Ramos (cell line): Measurements from ENCODE around the gene SORT1.

Experiments used
- in situ Hi-C: fragments of 300-500 bp; cut with MboI; formaldehyde crosslinking; loops from one replicate; pipeline ENCODE4 v1.14.3; 2022; ENCODE audit warnings: low sequenced_read_pairs; ENCODE audit not compliant: unreplicated experiment

SORT1 gene

DNA sequence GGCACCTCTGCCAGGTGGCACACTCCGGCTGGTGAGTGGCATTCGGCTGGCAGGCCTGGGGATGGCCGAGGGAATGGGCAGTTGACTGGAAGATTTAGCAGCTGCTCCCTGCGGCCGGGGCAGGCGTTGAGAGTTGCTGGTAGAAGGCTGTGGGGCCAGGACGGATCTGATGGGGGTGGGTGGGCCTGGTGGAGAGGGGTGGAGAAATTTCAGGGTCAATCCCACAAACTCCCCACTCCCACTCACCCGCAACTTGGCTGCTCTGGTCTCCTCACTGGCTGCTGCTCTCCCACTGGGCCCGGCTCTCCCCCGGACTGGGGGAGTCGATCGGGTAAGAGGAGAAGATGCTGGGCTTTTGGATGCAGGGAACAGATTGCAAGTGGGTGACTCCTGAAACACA, 116.9 kb downstream of the SORT1 start:
- in situ Hi-C loops: no loop called here

DNA sequence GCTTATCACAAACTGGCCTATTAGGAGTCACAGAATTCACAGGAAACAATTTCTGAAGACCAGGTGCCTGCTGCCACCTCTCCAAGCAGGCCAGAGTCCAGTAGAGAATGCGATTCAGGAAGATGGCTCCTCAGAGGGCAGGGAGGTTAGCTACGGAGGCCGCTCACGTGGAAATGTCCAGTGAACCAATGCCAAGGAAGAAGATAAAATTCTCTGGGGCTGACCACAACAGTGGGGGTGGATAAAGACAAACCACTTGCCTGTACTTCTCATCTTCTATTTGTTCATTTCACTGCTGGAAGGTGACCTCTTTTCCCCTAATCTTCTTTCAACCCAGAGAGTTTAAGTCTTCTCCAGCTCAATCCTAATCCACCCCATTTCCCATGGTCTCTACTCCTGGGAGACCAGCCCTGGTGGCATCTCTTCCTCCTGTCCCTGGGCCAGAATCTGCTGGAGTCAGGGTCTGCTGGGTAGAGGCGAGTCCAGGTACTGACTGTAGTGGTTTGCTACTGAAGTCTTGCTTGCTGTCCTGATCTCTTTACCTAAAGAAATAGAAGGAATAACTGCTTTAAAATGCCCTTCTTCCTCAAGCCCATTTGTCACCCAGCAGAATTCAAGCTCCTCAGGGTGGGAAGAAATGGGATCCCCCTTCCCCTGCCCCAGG, 118.0 kb downstream of the SORT1 start:
- in situ Hi-C loops: no loop called here

DNA sequence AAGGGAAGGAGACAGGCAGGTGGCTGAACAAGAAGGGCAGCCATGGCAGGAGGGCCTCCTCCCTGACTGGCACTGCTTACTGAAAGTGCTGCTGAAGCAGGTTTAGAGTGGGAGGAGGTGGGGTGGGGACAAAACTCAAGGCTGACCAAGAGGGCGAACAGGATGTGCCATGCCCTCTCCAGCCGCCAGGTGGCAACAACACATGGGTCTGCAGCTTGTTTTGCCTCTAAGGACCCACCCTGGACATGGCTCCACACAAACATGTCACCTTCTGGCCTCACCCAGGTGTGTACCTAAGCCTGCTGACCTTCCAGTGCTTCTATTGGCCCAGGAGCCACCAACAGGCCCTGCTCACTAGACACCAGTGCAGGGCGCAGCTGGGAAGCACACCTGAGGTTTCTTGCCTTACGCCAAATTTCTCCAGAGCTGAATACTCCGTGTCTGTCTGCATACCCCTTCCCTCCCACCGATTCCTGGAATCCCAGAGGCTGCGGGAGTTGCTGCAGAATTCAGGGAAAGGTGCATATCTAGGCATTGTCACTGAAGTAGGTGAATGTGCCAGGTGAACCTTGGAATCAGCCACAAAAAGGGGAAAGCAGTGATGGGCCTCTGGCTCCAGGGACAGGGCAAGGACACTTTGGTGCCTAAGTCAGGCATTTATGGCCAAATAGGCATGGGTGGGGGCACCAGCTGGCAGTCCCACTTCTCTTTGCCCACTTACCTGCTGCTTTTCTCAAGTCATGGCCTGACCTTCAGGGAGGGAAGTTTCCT, 120.1 kb downstream of the SORT1 start:
- in situ Hi-C loops: no loop called here

DNA sequence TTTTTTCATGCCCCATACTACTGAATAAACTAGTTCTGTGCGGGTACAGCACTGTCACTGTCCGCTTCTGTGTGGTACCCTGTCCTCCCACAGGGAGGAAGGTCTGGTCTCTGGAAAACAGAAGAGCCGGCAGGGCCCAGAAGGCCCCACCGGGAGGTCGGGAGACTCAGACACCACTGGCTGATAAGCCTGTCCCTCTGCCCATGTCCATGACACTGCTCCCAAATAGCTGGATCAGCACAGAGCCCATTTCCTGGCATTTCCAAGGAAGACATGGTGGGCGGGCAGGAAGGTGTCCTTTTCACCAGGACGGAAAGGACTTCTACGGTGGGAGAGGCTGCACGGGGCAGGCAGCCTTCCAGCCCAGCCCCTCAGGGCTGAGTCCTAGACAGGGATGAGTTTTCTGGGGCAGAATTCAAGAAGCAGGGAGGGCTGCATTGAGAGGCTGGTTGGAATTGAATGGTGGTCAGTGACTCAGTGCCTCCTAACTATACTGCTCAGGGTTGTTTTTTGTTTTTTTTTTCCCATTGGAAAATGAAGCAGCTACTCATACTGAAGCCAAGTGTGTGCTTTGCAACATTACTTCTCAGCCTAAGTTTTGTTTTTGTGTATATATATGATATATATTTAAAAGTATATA, 121.9 kb downstream of the SORT1 start:
- in situ Hi-C loops: no loop called here

- in situ Hi-C loops: no loop called here
Measured at GRCh38 chr1:109274533-109275476, 122.9 kb downstream of the SORT1 start.

- in situ Hi-C loops: no loop called here
Measured at GRCh38 chr1:109273570-109274288, 124.0 kb downstream of the SORT1 start.

DNA sequence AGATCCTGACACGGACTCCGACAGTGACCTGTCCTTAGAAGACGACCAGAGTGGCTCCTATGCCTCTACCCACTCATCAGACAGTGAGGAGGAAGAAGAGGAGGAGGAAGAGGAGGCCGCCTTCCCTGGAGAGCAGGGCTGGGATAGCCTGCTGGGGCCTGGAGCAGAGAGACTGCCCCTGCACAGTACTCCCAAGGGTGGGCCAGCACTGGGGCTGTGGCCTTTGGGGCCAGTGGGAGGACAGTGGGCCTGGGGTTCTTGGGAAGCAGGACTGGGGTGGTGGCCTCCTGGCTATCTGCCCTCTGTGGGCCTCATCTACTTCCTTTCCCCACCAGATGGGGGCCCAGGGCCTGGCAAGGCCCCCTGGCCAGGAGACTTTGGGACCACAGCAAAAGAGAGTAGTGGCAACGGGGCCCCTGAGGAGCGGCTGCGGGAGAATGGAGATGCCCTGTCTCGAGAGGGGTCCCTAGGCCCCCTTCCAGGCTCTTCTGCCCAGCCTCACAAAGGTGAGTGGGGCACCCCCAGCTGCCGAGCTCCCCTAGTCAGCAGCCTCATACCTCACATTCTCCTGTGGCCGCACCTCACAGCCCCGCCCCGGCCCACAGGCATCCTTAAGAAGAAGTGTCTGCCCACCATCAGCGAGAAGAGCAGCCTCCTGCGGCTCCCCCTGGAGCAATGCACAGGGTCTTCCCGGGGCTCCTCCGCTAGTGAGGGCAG, 124.7 kb downstream of the SORT1 start:
- in situ Hi-C loops: no loop called here

- in situ Hi-C loops: no loop called here
Measured at GRCh38 chr1:109272021-109272799, 125.5 kb downstream of the SORT1 start.

DNA sequence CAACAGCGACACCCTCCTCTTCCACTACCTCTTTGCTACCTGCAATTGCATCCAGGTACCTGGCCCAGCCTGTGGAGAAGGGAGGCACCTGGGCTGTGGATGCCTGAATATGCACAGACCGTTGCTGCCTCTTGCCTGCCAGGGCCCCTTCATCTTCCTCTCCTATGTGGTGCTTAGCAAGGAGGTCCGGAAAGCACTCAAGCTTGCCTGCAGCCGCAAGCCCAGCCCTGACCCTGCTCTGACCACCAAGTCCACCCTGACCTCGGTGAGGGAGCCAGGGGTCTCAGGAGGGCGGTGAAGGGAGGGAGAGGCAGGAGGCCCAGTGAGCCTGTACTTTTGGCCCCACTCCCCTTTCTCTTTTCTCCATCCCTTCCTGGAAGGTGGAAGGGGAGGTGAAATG, 126.3 kb downstream of the SORT1 start:
- in situ Hi-C loops: no loop called here

GRCh38 chr1:109270623-109271317, 126.9 kb downstream of the SORT1 start:
- in situ Hi-C loops: no loop called here

GRCh38 chr1:109269981-109270622, 127.6 kb downstream of the SORT1 start:
- in situ Hi-C loops: loop anchor here (5.0 kb wide), 1 partner anchor 262 kb away; no protein-coding TSS in a partner anchor

GRCh38 chr1:109269212-109269980, 128.3 kb downstream of the SORT1 start:
- in situ Hi-C loops: loop anchor here (5.0 kb wide), 1 partner anchor 263 kb away; no protein-coding TSS in a partner anchor

DNA sequence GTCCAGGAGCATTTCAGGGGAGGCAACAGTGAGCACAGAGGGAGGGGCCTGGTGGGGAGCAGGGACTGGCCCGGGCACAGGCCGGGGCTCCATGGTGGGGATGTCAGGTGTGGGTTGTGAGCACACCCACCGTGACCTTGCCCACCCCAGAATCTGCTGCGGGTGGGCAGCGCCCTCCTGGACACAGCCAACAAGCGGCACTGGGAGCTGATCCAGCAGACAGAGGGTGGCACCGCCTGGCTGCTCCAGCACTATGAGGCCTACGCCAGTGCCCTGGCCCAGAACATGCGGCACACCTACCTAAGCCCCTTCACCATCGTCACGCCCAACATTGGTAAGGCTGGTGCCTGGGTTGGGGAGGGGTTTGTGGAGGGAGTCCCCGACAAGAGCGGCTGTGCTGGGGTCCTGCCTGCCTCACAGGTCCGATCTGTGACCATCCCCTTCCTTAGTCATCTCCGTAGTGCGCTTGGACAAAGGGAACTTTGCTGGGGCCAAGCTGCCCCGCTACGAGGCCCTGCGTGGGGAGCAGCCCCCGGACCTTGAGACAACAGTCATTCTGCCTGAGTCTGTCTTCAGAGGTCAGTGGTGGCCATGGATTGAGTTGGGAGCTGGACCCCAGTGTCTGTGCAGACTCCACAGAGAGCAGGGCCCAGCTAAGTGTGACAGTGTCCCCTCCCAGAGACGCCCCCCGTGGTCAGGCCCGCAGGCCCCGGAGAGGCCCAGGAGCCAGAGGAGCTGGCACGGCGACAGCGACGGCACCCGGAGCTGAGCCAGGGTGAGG, 129.1 kb downstream of the SORT1 start:
- in situ Hi-C loops: loop anchor here (5.0 kb wide), 1 partner anchor 264 kb away; no protein-coding TSS in a partner anchor

DNA sequence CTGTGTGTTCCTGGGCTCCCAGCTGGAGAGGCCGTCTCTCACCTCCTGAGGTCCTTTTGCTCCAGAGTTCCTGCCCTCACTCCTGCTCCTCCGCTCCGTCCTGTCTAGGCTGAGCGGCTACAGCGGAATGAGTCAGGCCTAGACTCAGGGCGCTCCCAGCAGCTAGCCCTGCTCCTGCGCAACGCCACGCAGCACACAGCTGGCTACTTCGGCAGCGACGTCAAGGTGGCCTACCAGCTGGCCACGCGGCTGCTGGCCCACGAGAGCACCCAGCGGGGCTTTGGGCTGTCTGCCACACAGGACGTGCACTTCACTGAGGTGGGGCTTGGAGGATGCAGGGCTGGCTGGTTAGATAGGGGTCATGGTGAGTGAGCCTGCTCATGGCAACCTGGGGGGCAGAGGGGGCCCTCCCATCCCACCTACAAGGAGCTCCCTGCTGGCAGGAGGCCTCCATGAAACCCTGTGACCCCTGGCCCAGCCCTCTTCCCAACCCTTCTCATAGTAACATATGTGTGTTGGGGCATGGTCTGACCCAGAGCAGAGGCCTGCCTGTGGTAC, 129.9 kb downstream of the SORT1 start:
- in situ Hi-C loops: loop anchor here (5.0 kb wide), 1 partner anchor 264 kb away; no protein-coding TSS in a partner anchor

- in situ Hi-C loops: loop anchor here (5.0 kb wide), 1 partner anchor 265 kb away; no protein-coding TSS in a partner anchor
Measured at GRCh38 chr1:109266965-109267364, 130.8 kb downstream of the SORT1 start.
